Neuronal stem cell (in vitro differentiated cells): ENCODE data around the gene NECAB3.

Source experiments
- DNase-seq: peaks from one replicate; pipeline ENCODE4 v3.0.0-alpha.2; 2013; ENCODE audit warnings: low spot score
- H2AFZ ChIP-seq: one replicate; pipeline ENCODE4 v1.6.1; 2013; ENCODE audit warnings: mild to moderate bottlenecking, low read length, inconsistent platforms
- H2AK5ac ChIP-seq: 2 replicates; pipeline ENCODE4 v1.6.1; 2013; ENCODE audit warnings: low read depth, mild to moderate bottlenecking, inconsistent platforms, low read length, moderate library complexity, mixed read lengths
- H2BK120ac ChIP-seq: 2 replicates; pipeline ENCODE4 v1.6.1; 2013; ENCODE audit warnings: low read depth, mild to moderate bottlenecking, inconsistent platforms, low read length, moderate library complexity, mixed read lengths
- H2BK12ac ChIP-seq: one replicate; pipeline ENCODE4 v1.6.1; 2013; ENCODE audit warnings: low read length, inconsistent platforms
- H2BK15ac ChIP-seq: 2 replicates; pipeline ENCODE4 v1.6.1; 2013; ENCODE audit warnings: mild to moderate bottlenecking, low read length, inconsistent platforms, mixed read lengths
- H2BK5ac ChIP-seq: one replicate; pipeline ENCODE4 v1.6.1; 2013; ENCODE audit warnings: inconsistent platforms, mild to moderate bottlenecking, low read length, moderate library complexity
- H3K14ac ChIP-seq: one replicate; pipeline ENCODE4 v1.6.1; 2013; ENCODE audit warnings: low read length, inconsistent platforms
- H3K18ac ChIP-seq: 2 replicates; pipeline ENCODE4 v1.6.1; 2013; ENCODE audit warnings: low read length, inconsistent platforms
- H3K23ac ChIP-seq: 2 replicates; pipeline ENCODE4 v1.6.1; 2013; ENCODE audit warnings: low read depth, mild to moderate bottlenecking, mixed read lengths, low read length, inconsistent platforms; ENCODE audit not compliant: poor library complexity
- H3K27ac ChIP-seq: replicated peaks from 3 replicates; pipeline ENCODE4 v1.5.1; 2013; ENCODE audit warnings: low read length, inconsistent platforms
- H3K27me3 ChIP-seq, 3 experiments: 2 replicates each; pipeline ENCODE4 v1.6.1; 2013; ENCODE audit warnings: low read length in 3 of 3, mild to moderate bottlenecking in 2 of 3, inconsistent platforms in 1 of 3, low read depth in 1 of 3, mixed read lengths in 1 of 3, moderate library complexity in 1 of 3; ENCODE audit not compliant: control insufficient read depth in 3 of 3, insufficient read depth in 3 of 3
- H3K36me3 ChIP-seq, 2 donors: replicated peaks in 1 of 2; 2 replicates each; pipeline ENCODE4 v1.6.1; 2013; ENCODE audit warnings: low read length in 2 of 2; ENCODE audit not compliant: control insufficient read depth in 2 of 2, insufficient read depth in 2 of 2
- H3K4ac ChIP-seq: 2 replicates; pipeline ENCODE4 v1.6.1; 2013; ENCODE audit warnings: inconsistent platforms, mild to moderate bottlenecking, low read length, moderate library complexity
- H3K4me1 ChIP-seq, 2 donors: 1 replicate in 1 of 2; 2 replicates in 1 of 2; pipeline ENCODE4 v1.6.1; 2013; ENCODE audit warnings: low read length in 2 of 2, low read depth in 1 of 2; ENCODE audit not compliant: control insufficient read depth in 2 of 2, insufficient read depth in 1 of 2
- H3K4me2 ChIP-seq: one replicate; pipeline ENCODE4 v1.6.1; 2013; ENCODE audit warnings: mild to moderate bottlenecking, low read length, inconsistent platforms; ENCODE audit not compliant: insufficient read depth, poor library complexity, severe bottlenecking
- H3K4me3 ChIP-seq, 2 donors: 2 replicates each; pipeline ENCODE4 v1.5.1; 2013; ENCODE audit warnings: low read length in 2 of 2, mild to moderate bottlenecking in 2 of 2, inconsistent platforms in 1 of 2, moderate library complexity in 1 of 2
- H3K79me1 ChIP-seq: one replicate; pipeline ENCODE4 v1.6.1; 2013; ENCODE audit warnings: low read depth, mild to moderate bottlenecking, inconsistent platforms, low read length, moderate library complexity
- H3K9ac ChIP-seq: one replicate; pipeline ENCODE4 v1.6.1; 2013; ENCODE audit warnings: mild to moderate bottlenecking, low read depth, low read length, inconsistent platforms; ENCODE audit not compliant: poor library complexity
- H3K9me3 ChIP-seq, 2 donors: replicated peaks in 1 of 2; 2 replicates each; pipeline versions ENCODE3 to v1.6.1; 2013; ENCODE audit warnings: low read length in 2 of 2, mild to moderate bottlenecking in 2 of 2, inconsistent platforms in 1 of 2, low read depth in 1 of 2, mixed read lengths in 1 of 2, moderate library complexity in 1 of 2; ENCODE audit not compliant: control insufficient read depth in 2 of 2, insufficient read depth in 1 of 2
- H4K8ac ChIP-seq: one replicate; pipeline ENCODE4 v1.6.1; 2013; ENCODE audit warnings: low read depth, mild to moderate bottlenecking, inconsistent platforms, low read length, moderate library complexity
- H4K91ac ChIP-seq: one replicate; pipeline ENCODE4 v1.6.1; 2013; ENCODE audit warnings: low read length, low read depth, mild to moderate bottlenecking, inconsistent platforms; ENCODE audit not compliant: poor library complexity
- WGBS, 2 donors: extraction: QIAGEN DNeasy Blood & Tissue Kit; methylation state at CpG; one replicate each; pipeline ENCODE4 v1.1.7; 2013; ENCODE audit warnings: missing lambda C conversion rate in 2 of 2, mixed read lengths in 1 of 2; ENCODE audit not compliant: insufficient read length in 2 of 2, insufficient replicate concordance in 1 of 2; ENCODE audit errors: extremely low coverage in 2 of 2; 5-methylcytosine and 5-hydroxymethylcytosine counted together

The NECAB3 gene

DNA sequence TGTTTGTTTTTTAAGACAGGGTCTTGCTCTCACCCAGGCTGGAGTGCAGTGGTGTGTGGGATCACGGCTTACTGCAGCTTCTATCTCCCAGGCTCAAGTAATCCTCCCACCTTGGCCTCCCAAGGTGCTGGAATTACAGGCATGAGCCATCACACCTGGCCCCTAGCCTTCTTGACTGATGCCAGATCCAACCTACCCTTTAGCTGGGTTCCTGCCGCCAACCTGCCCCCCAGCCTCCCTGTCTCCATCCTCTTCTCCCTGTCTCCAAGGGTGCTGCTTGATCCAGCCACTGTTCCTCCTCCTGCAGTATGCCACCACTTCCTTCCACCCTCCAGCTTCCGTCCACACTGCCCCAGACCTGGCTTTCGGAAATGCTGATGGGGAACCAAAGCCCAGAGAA lies 15.3 kb downstream of the NECAB3 start:
- H2AFZ ChIP-seq = no peak overlapping the region
- no peak overlapping the region for H3K4me3 ChIP-seq
- H3K9ac ChIP-seq = no peak overlapping the region
- no peaks in the 10 kb centered on the region for H3K27me3 ChIP-seq
- peaks cover 4 to 14% of the 10 kb centered on the region in 2 donors for H3K36me3 ChIP-seq
- no peak overlapping the region for H3K4me2 ChIP-seq
- H2BK15ac ChIP-seq = no peak overlapping the region
- H3K4ac ChIP-seq = no peak overlapping the region
- no peak overlapping the region for H4K91ac ChIP-seq
- peaks cover 3% of the 10 kb centered on the region for H3K79me1 ChIP-seq
- H3K14ac ChIP-seq = no peak overlapping the region
- H2BK120ac ChIP-seq = no peak overlapping the region
- no peak for DNase-seq
- no CpG with 5 or more reads among the region's 4 CpGs for WGBS, 2 donors
- no peak overlapping the region for H2BK5ac ChIP-seq
- H2AK5ac ChIP-seq = no peak overlapping the region
- H3K27ac ChIP-seq = no peak overlapping the region
- peaks cover 2 to 5% of the 10 kb centered on the region in 2 donors for H3K4me1 ChIP-seq
- H2BK12ac ChIP-seq = no peak overlapping the region
- no peak overlapping the region for H4K8ac ChIP-seq
- no peak overlapping the region for H3K18ac ChIP-seq
- H3K23ac ChIP-seq = no peak overlapping the region
- no peaks in the 10 kb centered on the region for H3K9me3 ChIP-seq

DNA sequence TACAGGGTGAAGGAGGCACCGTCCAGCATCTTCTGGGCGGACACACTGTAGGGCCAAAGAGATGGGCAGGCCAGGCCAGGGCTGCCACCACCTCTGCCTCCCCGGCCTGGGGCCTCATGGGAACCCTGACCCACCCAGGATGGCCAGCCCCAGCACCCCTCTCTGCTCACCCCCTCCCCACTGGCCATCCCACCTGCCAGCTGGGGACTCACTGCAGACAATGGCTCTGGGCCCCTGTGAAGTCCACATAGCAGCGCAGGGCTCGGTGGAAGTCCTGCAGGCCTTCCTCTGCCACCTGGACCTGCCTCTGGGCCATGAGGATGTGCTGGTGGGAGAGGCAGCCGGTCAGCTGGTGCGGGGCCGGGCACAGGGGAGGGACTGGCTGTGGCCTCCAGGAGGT lies 15.7 kb downstream of the NECAB3 start:
- WGBS, 2 donors = no CpG with 5 or more reads among the region's 8 CpGs

DNA sequence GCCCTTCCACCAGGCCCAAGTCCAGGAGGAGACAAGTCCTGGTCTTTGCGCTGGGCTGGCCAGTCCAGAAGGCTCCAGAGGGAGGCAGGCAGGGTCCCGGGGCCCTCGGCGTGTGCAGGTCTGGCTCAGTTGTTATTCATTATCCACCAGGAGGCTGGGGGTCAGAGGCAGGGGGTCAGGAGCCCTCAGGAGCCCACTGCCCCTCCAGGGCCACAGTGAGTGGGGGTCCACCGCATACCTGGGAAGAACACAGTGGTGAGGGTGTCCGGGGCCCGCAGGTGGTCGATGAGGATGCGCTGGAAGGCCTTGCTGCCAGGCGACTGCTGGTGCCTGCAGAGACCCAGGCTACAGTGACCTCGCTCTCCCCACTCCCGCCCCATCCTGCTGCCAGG lies 16.5 kb downstream of the NECAB3 start:
- no peak overlapping the region for H3K9ac ChIP-seq
- no peak overlapping the region for H3K23ac ChIP-seq
- H3K27ac ChIP-seq = no peak overlapping the region
- no peak overlapping the region for H3K14ac ChIP-seq
- no peak overlapping the region for H3K4me2 ChIP-seq
- no peaks in the 10 kb centered on the region for H3K27me3 ChIP-seq
- no peak overlapping the region for H2BK120ac ChIP-seq
- H3K4ac ChIP-seq = no peak overlapping the region
- no peak overlapping the region for H4K8ac ChIP-seq
- no peak for DNase-seq
- H3K9me3 ChIP-seq = no peaks in the 10 kb centered on the region
- peaks cover 4 to 14% of the 10 kb centered on the region in 2 donors for H3K36me3 ChIP-seq
- H3K4me3 ChIP-seq = no peak overlapping the region
- no peak overlapping the region for H3K18ac ChIP-seq
- no peak overlapping the region for H2AK5ac ChIP-seq
- H2BK15ac ChIP-seq = no peak overlapping the region
- peaks cover 3% of the 10 kb centered on the region for H3K79me1 ChIP-seq
- no peak overlapping the region for H4K91ac ChIP-seq
- peaks cover 0 to 3% of the 10 kb centered on the region in 2 donors for H3K4me1 ChIP-seq
- no CpG with 5 or more reads among the region's 12 CpGs for WGBS, 2 donors
- H2BK5ac ChIP-seq = no peak overlapping the region
- H2BK12ac ChIP-seq = no peak overlapping the region
- H2AFZ ChIP-seq = no peak overlapping the region

More for the DNA sequence above, 15.7 kb downstream of the NECAB3 start:
- H2BK15ac ChIP-seq = no peak overlapping the region
- no peak for DNase-seq
- H3K27ac ChIP-seq = no peak overlapping the region
- peaks cover 4 to 14% of the 10 kb centered on the region in 2 donors for H3K36me3 ChIP-seq
- H3K4me1 ChIP-seq = peaks cover 0 to 5% of the 10 kb centered on the region in 2 donors
- H3K14ac ChIP-seq = no peak overlapping the region
- H3K79me1 ChIP-seq = peaks cover 3% of the 10 kb centered on the region
- H3K23ac ChIP-seq = no peak overlapping the region
- no peak overlapping the region for H2AK5ac ChIP-seq
- H3K18ac ChIP-seq = no peak overlapping the region
- H3K27me3 ChIP-seq = no peaks in the 10 kb centered on the region
- no peak overlapping the region for H4K91ac ChIP-seq
- H3K4me3 ChIP-seq = no peak overlapping the region
- H4K8ac ChIP-seq = no peak overlapping the region
- H3K4ac ChIP-seq = no peak overlapping the region
- no peak overlapping the region for H3K9ac ChIP-seq
- no peak overlapping the region for H2AFZ ChIP-seq
- H2BK5ac ChIP-seq = no peak overlapping the region
- no peaks in the 10 kb centered on the region for H3K9me3 ChIP-seq
- H2BK120ac ChIP-seq = no peak overlapping the region
- no peak overlapping the region for H3K4me2 ChIP-seq
- H2BK12ac ChIP-seq = no peak overlapping the region

DNA sequence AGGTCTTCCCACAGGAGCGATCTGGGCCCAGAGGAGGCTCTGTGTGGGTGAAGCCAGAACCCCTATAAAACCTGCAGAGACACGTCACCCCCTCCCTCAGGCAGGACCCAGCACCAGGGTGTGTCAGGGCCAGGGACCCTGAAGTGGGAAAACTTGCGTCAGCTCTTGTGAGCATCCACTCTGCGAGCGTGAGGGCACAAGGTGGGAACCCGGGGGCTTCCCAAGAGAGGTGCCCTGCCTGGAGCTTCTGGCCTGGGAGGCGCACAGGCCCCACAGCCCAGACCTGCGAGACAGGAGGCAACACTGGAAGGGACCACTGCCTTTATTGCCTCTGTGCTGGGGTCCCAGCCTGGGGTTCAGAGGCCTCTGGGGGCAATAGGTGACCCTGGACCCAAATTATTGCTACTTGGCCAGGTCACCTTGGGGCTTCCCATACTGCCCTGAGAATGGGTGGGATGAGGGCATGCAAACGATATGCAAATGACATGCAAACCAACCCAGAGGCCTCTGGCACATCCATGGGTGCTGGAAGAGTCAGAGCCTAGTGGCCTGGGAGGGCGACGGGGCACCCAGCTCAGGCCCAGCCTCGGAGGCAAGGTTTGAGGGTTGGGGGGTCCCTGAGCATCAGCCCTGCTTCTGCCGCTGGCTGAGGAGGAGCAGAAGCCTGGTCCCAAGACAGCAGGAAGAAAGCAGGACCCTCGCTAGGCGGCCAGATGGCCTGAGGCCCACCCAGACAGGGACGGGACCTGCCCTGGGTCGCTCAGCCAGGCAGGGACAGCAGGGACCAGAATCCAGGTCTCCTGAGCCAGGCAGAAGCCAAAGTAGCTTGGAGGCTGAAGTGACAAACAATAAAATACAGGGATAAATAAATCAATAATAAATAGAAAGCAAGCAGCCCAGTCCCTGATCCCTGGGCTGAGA lies 17.2 kb downstream of the NECAB3 start:
- Histone ChIP-seq H2BK120ac (no peak overlapping the region), H4K8ac (no peak overlapping the region), H3K23ac (peak overlapping the region; percentile 73), H3K27ac (no peak overlapping the region), H2BK15ac (no peak overlapping the region), H3K9me3 (no peaks in the 10 kb centered on the region), H3K4me3 (no peak overlapping the region), H3K4me2 (no peak overlapping the region), H3K14ac (no peak overlapping the region), H3K36me3 (peaks cover 4 to 14% of the 10 kb centered on the region in 2 donors), H3K4me1 (peaks cover 0 to 2% of the 10 kb centered on the region in 2 donors), H2BK5ac (peak overlapping the region; percentile 66), H2AFZ (no peak overlapping the region), H2BK12ac (peak overlapping the region; percentile 41), H3K9ac (no peak overlapping the region), H4K91ac (no peak overlapping the region), H3K27me3 (no peaks in the 10 kb centered on the region), H3K18ac (no peak overlapping the region), H3K79me1 (peaks cover 3% of the 10 kb centered on the region), H3K4ac (no peak overlapping the region), H2AK5ac (no peak overlapping the region)
- DNase-seq = no peak
- no CpG with 5 or more reads among the region's 17 CpGs for WGBS, 2 donors
